Body of pancreas (tissue), 4 donors: ENCODE data around the gene TBL1Y.

Experiments used
- POLR2A ChIP-seq, 3 donors: fragments of 450-650 bp; IDR thresholded peaks; one replicate each; pipeline ENCODE4 v1.6.1; 2016; ENCODE audit warnings: antibody characterized with exemption in 3 of 3, mild to moderate bottlenecking in 2 of 3
- TF ChIP-seq, protein P1 (sequence below), 7 experiments: fragments of 450-650 bp in 4 of 7; fragments of 200-600 bp in 3 of 7; sonication (generic) in 3 of 7; IDR thresholded peaks; one replicate each; pipeline ENCODE4 v1.5.1; 2016 to 2019; ENCODE audit warnings: antibody characterized with exemption in 7 of 7

- TF ChIP-seq, protein P1, sequence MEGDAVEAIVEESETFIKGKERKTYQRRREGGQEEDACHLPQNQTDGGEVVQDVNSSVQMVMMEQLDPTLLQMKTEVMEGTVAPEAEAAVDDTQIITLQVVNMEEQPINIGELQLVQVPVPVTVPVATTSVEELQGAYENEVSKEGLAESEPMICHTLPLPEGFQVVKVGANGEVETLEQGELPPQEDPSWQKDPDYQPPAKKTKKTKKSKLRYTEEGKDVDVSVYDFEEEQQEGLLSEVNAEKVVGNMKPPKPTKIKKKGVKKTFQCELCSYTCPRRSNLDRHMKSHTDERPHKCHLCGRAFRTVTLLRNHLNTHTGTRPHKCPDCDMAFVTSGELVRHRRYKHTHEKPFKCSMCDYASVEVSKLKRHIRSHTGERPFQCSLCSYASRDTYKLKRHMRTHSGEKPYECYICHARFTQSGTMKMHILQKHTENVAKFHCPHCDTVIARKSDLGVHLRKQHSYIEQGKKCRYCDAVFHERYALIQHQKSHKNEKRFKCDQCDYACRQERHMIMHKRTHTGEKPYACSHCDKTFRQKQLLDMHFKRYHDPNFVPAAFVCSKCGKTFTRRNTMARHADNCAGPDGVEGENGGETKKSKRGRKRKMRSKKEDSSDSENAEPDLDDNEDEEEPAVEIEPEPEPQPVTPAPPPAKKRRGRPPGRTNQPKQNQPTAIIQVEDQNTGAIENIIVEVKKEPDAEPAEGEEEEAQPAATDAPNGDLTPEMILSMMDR (IDR thresholded peaks at IDR 0.05) = no peak
- TF ChIP-seq POLR2A (IDR thresholded peaks at IDR 0.05) = no peak
Observed at GRCh38 chrY:7002581-7002980, 92.1 kb downstream of the TBL1Y start.
